ENCODE measurements around the gene CCDC89.

CCDC89 gene

GRCh38 chr11:85647604-85648299 lies 38.2 kb downstream of the CCDC89 start, which contains the start of gene TMEM126A:
Gene TMEM126A (plus strand): TSS chr11:85647967. CDS start chr11:85650256, 2,289 bp downstream.
- peak; percentile 85 for DNase-seq

- DNase-seq: no peak
Observed at GRCh38 chr11:85647078-85647477, 38.9 kb downstream of the CCDC89 start.

DNA sequence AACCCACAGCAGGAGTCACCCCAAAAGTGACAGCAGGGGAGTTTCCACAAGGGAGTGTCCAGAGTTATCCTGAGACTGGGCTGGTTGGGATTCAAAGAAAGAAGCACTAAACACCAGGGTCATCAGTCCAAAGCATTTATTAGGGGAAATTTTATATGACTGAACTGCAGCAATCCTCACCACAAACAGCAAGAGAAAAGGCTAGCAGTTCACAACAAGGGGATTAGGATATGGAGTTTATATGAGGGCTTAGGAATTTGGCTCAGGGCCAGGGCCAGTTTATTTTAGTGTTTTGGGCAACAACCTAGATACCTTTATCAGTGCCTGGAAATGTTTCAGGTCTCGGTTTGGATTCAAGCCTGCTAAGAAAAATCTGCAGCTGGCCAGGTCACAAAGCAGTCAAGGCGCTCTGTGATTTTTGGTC lies 42.8 kb downstream of the CCDC89 start:
- DNase-seq: no peak

DNA sequence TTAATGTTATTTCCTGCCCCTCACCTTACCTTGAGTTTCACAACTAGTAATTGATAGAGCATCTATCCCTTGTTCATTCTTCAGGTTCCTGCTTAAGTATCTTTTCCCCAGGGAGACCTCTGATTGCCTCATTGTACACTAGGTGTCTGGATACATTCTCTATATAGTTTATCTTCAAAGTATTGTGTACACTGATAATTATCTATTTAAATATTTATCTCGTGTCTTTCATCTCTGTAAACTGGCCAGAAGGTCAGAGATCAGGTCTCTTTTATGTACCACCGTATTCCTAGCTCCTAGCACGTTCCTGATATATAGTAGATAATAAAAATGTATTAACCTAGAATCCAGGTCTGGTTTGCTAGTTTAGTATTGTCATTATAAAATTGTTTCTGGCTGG lies 51.2 kb downstream of the CCDC89 start:
- no peak for DNase-seq

All from CD4-positive, alpha-beta T cell treated with Interferon gamma for 1 hour (primary cell).